Measurements from ENCODE around the gene PPP2R5A. TPM values are rescaled to one million over a fixed set of nuclear protein-coding genes. Genes with fewer than 3 reads are reported as not detected.
A peak's percentile ranks its signal among the peaks of the same experiment; 100 is the strongest.

PPP2R5A gene
- total and polyA plus RNA-seq, 10 donors = 34.9 to 82.5 (median 68.7) TPM

- peaks cover 0 to 100% (median 58%) of the 10 kb centered on the region in 6 donors for H3K36me3 ChIP-seq
- no peaks in the 10 kb centered on the region for H3K9me3 ChIP-seq
- no peak for TF ChIP-seq CTCF (IDR thresholded peaks at IDR 0.05 in 8 of 11, conservative IDR thresholded peaks at IDR 0.05 in 3 of 11)
- TF ChIP-seq POLR2A (IDR thresholded peaks at IDR 0.05) = no peak
- TF ChIP-seq POLR2AphosphoS5 (IDR thresholded peaks at IDR 0.05) = no peak
- WGBS, 5 donors = 82 to 91% (median 87%) methylated on average over 2 of the region's 2 CpGs
- intact Hi-C loops (cut with DNase I; ENCODE audit: low total_unique reads) = loop anchor here (10.0 kb wide), 1 partner anchor 58 kb away; no protein-coding TSS in a partner anchor
- no peak overlapping the region for H3K27ac ChIP-seq
- no peak overlapping the region for H3K4me3 ChIP-seq
- H3K4me1 ChIP-seq = no peaks in the 10 kb centered on the region
- DNase-seq = no peak
- no peaks in the 10 kb centered on the region for H3K27me3 ChIP-seq (replicated peaks in 1 of 7)
These were observed 68.0 kb downstream of the PPP2R5A start for GRCh38 chr1:212353181-212353580.

- 81 to 97% (median 94%) methylated on average over 3 of the region's 3 CpGs for WGBS, 5 donors
- peaks cover 2 to 100% (median 63%) of the 10 kb centered on the region in 6 donors for H3K36me3 ChIP-seq
These were observed 69.3 kb downstream of the PPP2R5A start for GRCh38 chr1:212354464-212354863.

GRCh38 chr1:212355230-212355969 is 70.2 kb downstream of the PPP2R5A start:
- no peak for DNase-seq
- Histone ChIP-seq H3K9me3 (no peaks in the 10 kb centered on the region), H3K27ac (no peak overlapping the region), H3K4me3 (no peak overlapping the region), H3K36me3 (peaks cover 2 to 100% (median 66%) of the 10 kb centered on the region in 6 donors), H3K4me1 (no peaks in the 10 kb centered on the region), H3K27me3 (replicated peaks in 1 of 7) (no peaks in the 10 kb centered on the region)
- intact Hi-C loops (cut with DNase I; ENCODE audit: low total_unique reads) = loop anchor here (10.0 kb wide), 1 partner anchor 61 kb away; no protein-coding TSS in a partner anchor
- whole genome bisulfite sequencing, 5 donors = 92 to 98% (median 96%) methylated on average over 3 of the region's 3 CpGs
- TF ChIP-seq POLR2AphosphoS5 (IDR thresholded peaks at IDR 0.05) (no peak), POLR2A (IDR thresholded peaks at IDR 0.05) (no peak), CTCF (IDR thresholded peaks at IDR 0.05 in 8 of 11, conservative IDR thresholded peaks at IDR 0.05 in 3 of 11) (no peak)

More at GRCh38 chr1:212354464-212354863, 69.3 kb downstream of the PPP2R5A start:
- no peak overlapping the region for H3K27ac ChIP-seq
- no peaks in the 10 kb centered on the region for H3K9me3 ChIP-seq
- TF ChIP-seq POLR2A (IDR thresholded peaks at IDR 0.05) = no peak
- TF ChIP-seq POLR2AphosphoS5 (IDR thresholded peaks at IDR 0.05) = no peak
- TF ChIP-seq CTCF (IDR thresholded peaks at IDR 0.05 in 8 of 11, conservative IDR thresholded peaks at IDR 0.05 in 3 of 11) = no peak
- H3K4me1 ChIP-seq = no peaks in the 10 kb centered on the region
- intact Hi-C loops (cut with DNase I; ENCODE audit: low total_unique reads) = loop anchor here (10.0 kb wide), 1 partner anchor 60 kb away; no protein-coding TSS in a partner anchor
- H3K27me3 ChIP-seq (replicated peaks in 1 of 7) = no peaks in the 10 kb centered on the region
- no peak overlapping the region for H3K4me3 ChIP-seq
- no peak for DNase-seq

- WGBS, 5 donors = 71 to 82% (median 77%) methylated on average over 4 of the region's 4 CpGs
- TF ChIP-seq POLR2A (IDR thresholded peaks at IDR 0.05) (no peak), POLR2AphosphoS5 (IDR thresholded peaks at IDR 0.05) (no peak), CTCF (IDR thresholded peaks at IDR 0.05 in 8 of 11, conservative IDR thresholded peaks at IDR 0.05 in 3 of 11) (no peak)
- H3K4me3 ChIP-seq = no peak overlapping the region
- H3K27me3 ChIP-seq (replicated peaks in 1 of 7) = no peaks in the 10 kb centered on the region
- peaks cover 2 to 100% (median 76%) of the 10 kb centered on the region in 6 donors for H3K36me3 ChIP-seq
- no peaks in the 10 kb centered on the region for H3K4me1 ChIP-seq
- no peak for DNase-seq
- H3K27ac ChIP-seq = peak overlapping the region in 1 of 8 donors; percentile 22
- intact Hi-C loops (cut with DNase I; ENCODE audit: low total_unique reads) = loop anchor here (10.0 kb wide), 1 partner anchor 65 kb away; no protein-coding TSS in a partner anchor
- no peaks in the 10 kb centered on the region for H3K9me3 ChIP-seq
These were observed 74.7 kb downstream of the PPP2R5A start for GRCh38 chr1:212359794-212360479.

All from spleen (tissue), 11 donors.